K562 (cell line): Measurements from ENCODE around the gene ALX3. TPM values are rescaled to one million over a fixed set of nuclear protein-coding genes. Genes with fewer than 3 reads are reported as not detected.

Experiments used
- ADNP ChIP-seq: fragments of 200-800 bp; sonication (Bioruptor generic); IDR thresholded peaks from 2 replicates; pipeline ENCODE4 v1.6.1; 2016; ENCODE audit warnings: missing genetic modification characterization, missing compliant biosample characterization
- EP400 ChIP-seq: fragments of 450-650 bp; IDR thresholded peaks from 2 replicates; pipeline ENCODE4 v1.6.1; 2017; ENCODE audit warnings: antibody characterized with exemption, mild to moderate bottlenecking, moderate library complexity
- KDM4B ChIP-seq, 2 experiments: fragments of 450-650 bp in 1 of 2; sonication (generic) in 1 of 2; IDR thresholded peaks; 2 replicates each; pipeline ENCODE4 v1.6.1; 2016 to 2017; ENCODE audit warnings: borderline replicate concordance in 2 of 2, antibody characterized with exemption in 1 of 2, low read depth in 1 of 2, mild to moderate bottlenecking in 1 of 2
- SETDB1 ChIP-seq: IDR thresholded peaks from one replicate; pipeline ENCODE4 v1.6.1; 2012; ENCODE audit warnings: low read length, control low read depth, inconsistent platforms
- TFAP4 ChIP-seq: sonication (generic); formaldehyde crosslinking; IDR thresholded peaks from 2 replicates; pipeline ENCODE4 v1.8.0; 2022; ENCODE audit warnings: missing genetic modification reagents, mild to moderate bottlenecking, moderate library complexity, borderline replicate concordance
- ZNF696 ChIP-seq: fragments of 250-450 bp; sonication (Bioruptor Pico); conservative IDR thresholded peaks from 2 replicates; pipeline ENCODE4 v1.4.0; 2020; ENCODE audit warnings: mild to moderate bottlenecking, moderate library complexity
- ZNF76 ChIP-seq: fragments of 250-450 bp; sonication (Bioruptor Pico); IDR thresholded peaks from 2 replicates; pipeline ENCODE4 v1.4.0; 2020; ENCODE audit warnings: mild to moderate bottlenecking, moderate library complexity, borderline replicate concordance
- polyA plus RNA-seq, 8 experiments: library from polyadenylated mRNA; depleted of rRNA in 4 of 8; stranded (reverse) in 5 of 8; unstranded in 3 of 8; fragments of >200 nt; fragmentation: Nextera tagmentation in 2 of 8; fragmentation: Illumina TruSeq in 1 of 8; extraction: Ambion mirVana in 2 of 8; extraction: Trizol in 1 of 8; gene quantifications; 2 replicates each; pipeline versions ENCODE4 v1.2.1 to v1.2.3, GENCODE V29; 2011 to 2014; ENCODE audit warnings: inconsistent platforms in 1 of 8, missing spikeins in 1 of 8
- total RNA-seq, 7 experiments: library from RNA; depleted of rRNA in 6 of 7; stranded (reverse); fragments of >200 nt in 6 of 7; fragmentation: Illumina TruSeq in 2 of 7; extraction: Trizol in 2 of 7; gene quantifications; 2 replicates each; pipeline versions ENCODE4 v1.2.1 to v1.2.3, GENCODE V29; 2011 to 2021; ENCODE audit warnings: low replicate concordance in 1 of 7
- TF ChIP-seq, protein P1 (sequence below): sonication (generic); formaldehyde crosslinking; IDR thresholded peaks from 2 replicates; pipeline ENCODE4 v1.8.1; 2023; ENCODE audit warnings: mild to moderate bottlenecking, missing genetic modification reagents
- TF ChIP-seq, protein P2 (sequence below): sonication (generic); formaldehyde crosslinking; IDR thresholded peaks from 2 replicates; pipeline ENCODE4 v1.8.1; 2023; ENCODE audit warnings: mild to moderate bottlenecking, missing genetic modification reagents

ALX3 gene
- total and polyA plus RNA-seq, 9 of the 15 experiments (the other 6 are each of a cell fraction or from before 2014, with no cell fraction given), result not detected

DNA sequence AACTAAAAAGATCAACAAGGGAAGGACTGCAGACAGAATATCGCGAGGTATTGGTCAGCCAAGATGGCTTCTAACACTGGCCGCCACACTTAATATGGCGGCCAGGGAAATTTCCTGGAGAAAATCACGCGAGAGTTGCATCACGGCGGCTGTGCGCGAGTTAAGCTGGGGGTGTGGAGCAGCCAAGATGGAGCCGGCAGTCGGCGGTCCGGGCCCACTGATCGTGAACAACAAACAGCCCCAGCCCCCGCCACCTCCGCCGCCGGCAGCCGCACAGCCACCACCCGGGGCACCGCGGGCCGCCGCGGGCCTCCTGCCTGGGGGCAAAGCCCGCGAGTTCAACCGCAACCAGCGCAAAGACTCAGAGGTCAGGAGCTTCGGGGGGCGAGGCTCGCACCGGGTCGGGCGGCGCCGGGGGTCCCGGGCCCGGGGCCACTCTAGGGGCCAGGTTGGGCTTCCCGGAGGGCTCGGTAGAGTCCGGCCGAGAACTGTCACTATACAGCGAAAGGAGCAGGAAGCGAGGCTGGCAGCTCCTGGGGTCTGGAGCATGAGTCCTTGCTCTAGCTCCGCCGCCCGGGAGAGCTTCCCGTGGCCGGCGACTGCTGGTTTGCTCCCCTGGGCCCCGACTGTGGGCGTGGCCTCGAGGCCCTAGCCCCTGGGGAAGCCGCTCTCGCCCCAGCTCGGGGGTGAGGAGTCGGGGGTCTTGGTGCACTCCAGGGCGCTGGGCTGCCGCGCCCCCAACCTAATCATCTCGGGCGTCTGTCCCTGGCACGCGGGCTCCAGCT is 35.8 kb downstream of the ALX3 start, which contains the start of gene STRIP1 (continued):
- TF ChIP-seq TFAP4 (peak; percentile 44; the same call in 1 of the 2 replicates), SETDB1 (no peak), ZNF696 (no peak), ADNP (tag) (no peak), EP400 (peak; percentile 68), ZNF76 (peak; percentile 52; the same call in 1 of the 2 replicates), KDM4B (IDR thresholded peaks at IDR 0.05; ENCODE audit: borderline replicate concordance in 2 of 2, low read depth in 1 of 2) (no peak)
- TF ChIP-seq, protein P1, sequence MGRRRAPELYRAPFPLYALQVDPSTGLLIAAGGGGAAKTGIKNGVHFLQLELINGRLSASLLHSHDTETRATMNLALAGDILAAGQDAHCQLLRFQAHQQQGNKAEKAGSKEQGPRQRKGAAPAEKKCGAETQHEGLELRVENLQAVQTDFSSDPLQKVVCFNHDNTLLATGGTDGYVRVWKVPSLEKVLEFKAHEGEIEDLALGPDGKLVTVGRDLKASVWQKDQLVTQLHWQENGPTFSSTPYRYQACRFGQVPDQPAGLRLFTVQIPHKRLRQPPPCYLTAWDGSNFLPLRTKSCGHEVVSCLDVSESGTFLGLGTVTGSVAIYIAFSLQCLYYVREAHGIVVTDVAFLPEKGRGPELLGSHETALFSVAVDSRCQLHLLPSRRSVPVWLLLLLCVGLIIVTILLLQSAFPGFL, result peak; percentile 62; the same call in 1 of the 2 replicates
- TF ChIP-seq, protein P2, sequence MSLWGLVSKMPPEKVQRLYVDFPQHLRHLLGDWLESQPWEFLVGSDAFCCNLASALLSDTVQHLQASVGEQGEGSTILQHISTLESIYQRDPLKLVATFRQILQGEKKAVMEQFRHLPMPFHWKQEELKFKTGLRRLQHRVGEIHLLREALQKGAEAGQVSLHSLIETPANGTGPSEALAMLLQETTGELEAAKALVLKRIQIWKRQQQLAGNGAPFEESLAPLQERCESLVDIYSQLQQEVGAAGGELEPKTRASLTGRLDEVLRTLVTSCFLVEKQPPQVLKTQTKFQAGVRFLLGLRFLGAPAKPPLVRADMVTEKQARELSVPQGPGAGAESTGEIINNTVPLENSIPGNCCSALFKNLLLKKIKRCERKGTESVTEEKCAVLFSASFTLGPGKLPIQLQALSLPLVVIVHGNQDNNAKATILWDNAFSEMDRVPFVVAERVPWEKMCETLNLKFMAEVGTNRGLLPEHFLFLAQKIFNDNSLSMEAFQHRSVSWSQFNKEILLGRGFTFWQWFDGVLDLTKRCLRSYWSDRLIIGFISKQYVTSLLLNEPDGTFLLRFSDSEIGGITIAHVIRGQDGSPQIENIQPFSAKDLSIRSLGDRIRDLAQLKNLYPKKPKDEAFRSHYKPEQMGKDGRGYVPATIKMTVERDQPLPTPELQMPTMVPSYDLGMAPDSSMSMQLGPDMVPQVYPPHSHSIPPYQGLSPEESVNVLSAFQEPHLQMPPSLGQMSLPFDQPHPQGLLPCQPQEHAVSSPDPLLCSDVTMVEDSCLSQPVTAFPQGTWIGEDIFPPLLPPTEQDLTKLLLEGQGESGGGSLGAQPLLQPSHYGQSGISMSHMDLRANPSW (CRISPR knock-in tag), result no peak
